HG02759 (cell line): Measurements from ENCODE around the gene CXCR5.
"Not testable (repeated sequence)": the region's sequence is repeated elsewhere in the genome, so short reads cannot be mapped to it uniquely, and the experiment has no call there.

Experiments
- ATAC-seq: cut with Tn5 transposase; IDR thresholded peaks from one replicate; pipeline ENCODE4 v1.9.1; 2021; ENCODE audit warnings: mild to moderate bottlenecking, moderate library complexity; ENCODE audit not compliant: unreplicated experiment

The CXCR5 gene, protein sequence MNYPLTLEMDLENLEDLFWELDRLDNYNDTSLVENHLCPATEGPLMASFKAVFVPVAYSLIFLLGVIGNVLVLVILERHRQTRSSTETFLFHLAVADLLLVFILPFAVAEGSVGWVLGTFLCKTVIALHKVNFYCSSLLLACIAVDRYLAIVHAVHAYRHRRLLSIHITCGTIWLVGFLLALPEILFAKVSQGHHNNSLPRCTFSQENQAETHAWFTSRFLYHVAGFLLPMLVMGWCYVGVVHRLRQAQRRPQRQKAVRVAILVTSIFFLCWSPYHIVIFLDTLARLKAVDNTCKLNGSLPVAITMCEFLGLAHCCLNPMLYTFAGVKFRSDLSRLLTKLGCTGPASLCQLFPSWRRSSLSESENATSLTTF

GRCh38 chr11:118883368-118884071 lies at the start of gene CXCR5:
Gene CXCR5 (plus strand): TSS chr11:118883892. CDS start chr11:118883942, 50 bp downstream.
- ATAC-seq, result peak; percentile 76

DNA sequence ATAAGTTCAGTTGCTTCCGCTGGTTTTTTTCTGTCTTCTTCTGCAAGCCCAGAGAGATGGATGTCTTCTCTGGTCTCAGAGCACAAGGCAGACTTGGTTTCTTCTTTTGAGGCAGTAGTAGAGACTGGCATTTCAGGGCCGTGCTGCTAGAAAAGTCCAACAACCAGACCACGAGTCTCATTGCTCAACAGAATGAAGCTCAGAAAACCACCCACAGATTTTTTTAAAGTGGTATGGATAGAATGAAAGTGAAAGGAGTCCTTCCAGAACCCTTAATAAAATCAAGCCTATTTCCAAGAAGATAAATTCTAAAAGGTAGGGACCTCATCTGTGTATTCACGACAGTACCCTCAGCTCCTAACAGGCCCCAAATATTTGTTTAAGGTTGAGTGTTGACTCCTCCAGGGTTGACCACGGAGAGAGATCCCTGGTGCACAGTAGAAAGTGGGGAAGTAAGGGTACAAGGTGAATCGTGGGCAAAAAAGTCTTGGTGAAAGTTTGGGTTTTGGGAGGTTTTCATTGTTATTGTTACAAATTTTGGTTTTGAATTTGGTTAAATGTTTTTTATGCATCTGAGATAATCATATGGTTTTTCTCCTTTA lies 49.2 kb upstream of the CXCR5 start:
- no peak for ATAC-seq

GRCh38 chr11:118837868-118838267 lies 45.8 kb upstream of the CXCR5 start:
- ATAC-seq, result no peak

DNA sequence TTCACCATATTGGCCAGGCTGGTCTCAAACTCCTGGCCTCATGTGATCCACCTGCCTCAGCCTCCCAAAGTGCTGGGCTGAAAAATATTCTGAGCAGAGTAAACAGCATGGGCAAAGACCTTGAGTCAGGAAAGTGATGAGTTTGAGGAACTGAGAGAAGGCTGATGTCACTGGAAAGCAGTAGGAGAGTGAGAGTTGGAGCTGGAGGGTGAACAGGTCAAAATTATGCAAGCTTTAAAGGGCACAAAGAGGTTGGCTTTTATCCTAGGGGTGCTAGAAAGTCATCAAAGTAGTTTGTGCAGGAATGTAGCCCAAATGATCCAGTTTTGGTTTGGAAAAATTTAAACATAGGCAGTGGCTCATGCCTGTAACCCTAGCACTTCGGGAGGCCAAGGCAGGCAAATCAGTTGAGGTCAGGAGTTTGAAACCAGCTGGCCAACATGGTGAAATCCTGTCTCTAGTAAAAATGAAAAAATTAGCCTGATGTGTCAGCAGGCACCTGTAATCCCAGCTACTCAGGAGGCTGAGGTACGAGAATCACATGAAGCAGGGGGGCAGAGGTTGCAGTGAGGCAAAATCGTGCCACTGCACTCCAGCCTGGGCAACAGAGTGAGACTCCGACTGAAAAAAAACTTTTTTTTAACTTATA lies 44.7 kb upstream of the CXCR5 start:
- peak; percentile 81 for ATAC-seq

DNA sequence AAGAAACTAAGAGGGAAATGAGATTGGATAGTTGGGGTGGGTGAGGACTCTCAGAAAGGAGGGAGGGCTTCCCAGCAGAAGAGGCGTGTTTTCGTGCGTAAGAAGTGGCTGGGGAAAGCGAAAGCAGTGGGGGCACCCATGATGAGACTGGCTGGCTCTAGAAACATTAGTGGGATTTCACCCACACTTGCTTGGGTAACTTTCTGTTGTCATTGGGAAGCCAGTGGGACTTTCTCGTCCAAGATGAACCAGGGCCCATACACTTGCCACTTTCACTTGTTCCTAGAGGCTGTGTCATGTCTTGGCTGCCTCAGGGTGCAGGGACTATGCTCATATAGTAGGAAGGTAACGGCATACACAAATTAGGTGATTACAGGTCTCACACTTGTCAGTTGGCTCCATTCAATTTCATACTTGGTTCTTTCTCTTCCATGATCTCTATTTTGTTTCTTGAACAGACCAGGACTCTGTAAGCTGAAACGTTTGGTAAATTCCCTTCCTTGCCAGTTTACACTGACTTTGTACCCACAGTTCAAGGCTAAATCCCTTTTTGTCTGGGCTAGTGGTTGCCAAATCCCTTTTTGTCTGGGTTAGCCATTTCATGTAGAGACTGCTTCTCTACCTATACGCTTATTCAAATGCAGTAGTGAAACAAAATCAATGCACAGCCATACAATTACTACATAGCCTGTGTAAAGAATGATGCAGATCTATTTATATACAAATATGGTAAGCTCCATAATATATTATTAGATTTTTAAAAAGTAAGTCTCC lies 42.0 kb upstream of the CXCR5 start:
- ATAC-seq, result peak; percentile 40

- ATAC-seq, result no peak
Measured at GRCh38 chr11:118842369-118842768, 41.3 kb upstream of the CXCR5 start.

DNA sequence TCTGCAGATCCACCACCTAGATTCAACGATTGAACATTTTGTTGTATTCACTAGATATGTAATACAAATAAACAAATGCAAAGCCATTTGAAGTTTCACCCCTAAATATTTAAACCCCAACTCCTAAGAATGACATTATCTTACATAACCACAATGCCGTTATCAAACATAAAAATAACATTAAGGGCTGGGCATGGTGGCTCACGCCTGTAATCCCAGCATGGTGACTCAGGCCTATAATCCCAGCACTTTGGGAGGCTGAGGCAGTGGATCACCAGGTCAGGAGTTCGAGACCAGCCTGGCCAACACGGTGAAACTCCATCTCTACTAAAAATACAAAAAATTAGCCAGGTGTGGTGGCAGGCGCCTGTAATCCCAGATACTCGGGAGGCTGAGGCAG lies 40.8 kb upstream of the CXCR5 start:
- ATAC-seq, result not testable (repeated sequence)

GRCh38 chr11:118843565-118843964 lies 40.1 kb upstream of the CXCR5 start:
- ATAC-seq, result no peak

DNA sequence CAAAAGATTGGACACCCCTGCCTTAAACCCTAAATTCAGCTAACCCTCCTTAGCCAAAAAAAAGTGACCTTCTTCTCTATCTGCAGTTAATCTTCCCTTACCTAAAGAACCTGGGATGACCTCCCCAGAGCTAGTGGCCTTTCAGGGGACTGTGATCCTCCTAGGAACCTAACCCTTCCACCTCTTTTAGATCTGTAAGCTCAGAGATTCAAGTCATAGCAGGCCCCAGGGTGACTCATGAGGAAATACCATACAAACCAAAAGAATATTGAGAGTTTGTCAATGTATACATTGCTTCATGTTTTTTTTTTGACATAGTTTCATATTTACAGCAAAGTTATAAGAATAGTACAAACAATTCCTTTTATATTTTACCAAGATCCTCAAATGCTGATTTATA lies 38.3 kb upstream of the CXCR5 start:
- no peak for ATAC-seq

- no peak for ATAC-seq
Measured at GRCh38 chr11:118846181-118846935, 37.3 kb upstream of the CXCR5 start.

DNA sequence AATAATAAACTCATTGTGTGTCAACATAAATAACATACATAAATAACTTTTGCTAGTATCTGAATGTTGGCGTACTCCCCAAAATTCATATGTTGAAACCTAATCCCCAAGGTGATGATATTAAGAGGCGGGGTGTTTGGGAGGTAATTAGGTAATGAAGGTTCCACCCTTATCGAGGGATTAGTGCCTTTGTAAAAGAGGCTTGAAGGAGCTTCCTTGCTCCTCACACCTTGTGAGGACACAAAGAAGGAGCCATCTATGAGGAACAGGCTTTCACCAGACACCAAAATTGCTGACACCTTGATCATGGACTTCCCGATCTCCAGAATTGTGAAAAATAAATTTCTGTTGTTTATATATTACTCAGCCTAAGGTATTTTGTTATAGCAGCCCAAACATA lies 33.9 kb upstream of the CXCR5 start:
- no peak for ATAC-seq

GRCh38 chr11:118851970-118852369 lies 31.7 kb upstream of the CXCR5 start:
- ATAC-seq, result peak; percentile 82

DNA sequence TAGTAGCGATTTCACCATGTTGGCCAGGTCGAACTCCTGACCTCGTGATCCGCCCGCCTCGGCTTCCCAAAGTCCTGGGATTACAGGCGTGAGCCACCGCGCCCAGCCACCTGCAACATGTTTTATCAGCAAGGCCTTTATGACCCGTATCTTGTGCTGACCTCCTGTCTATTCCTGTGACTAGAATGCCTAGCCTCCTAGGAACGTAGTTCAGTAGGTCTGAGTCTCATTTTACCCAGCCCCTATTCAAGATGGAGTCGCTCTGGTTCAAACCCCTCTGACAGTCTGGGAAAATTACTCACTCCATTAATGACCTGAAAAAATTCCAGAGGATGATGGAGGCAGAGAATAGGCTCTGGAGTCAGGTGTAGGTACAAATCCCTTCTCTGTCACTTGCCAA lies 30.0 kb upstream of the CXCR5 start:
- ATAC-seq, result no peak

DNA sequence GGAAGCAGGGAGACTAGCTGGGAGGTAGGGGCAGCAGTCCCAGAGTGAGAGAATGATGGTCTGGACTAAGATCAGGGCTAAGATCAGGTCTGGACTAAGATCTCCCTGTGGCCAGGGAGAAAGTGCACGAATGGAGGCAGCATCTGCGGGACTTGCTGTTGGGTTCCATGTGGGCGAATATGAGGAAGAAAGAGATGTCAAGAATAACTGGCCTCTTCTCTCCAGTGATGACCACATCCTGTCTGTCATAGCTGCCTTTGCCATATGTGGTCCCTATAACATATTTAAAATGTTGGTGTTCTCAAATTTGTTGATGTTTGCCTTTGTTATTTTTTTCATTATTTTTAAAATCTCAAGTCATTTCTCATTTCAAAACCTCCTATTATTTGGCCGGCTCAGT lies 27.4 kb upstream of the CXCR5 start:
- no peak for ATAC-seq

DNA sequence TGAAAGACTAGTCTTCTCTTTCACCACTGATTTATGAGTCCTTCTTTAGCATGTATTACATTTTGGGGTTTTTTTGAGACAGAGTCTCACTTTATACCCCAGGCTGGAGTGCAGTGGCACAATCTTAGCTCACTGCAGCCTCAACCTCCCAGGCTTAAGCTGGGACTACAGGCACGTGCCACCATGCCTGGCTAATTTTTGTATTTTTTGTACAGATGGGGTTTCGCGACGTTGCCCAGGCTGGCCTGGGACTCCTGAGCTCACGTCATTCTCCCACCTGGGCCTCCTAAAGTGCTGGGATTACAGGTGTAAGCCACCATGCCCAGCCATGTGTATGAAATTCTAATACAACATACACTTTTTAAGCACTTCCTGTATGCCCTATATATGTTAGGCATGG lies 26.3 kb upstream of the CXCR5 start:
- ATAC-seq, result no peak

- no peak for ATAC-seq
Measured at GRCh38 chr11:118859973-118860372, 23.7 kb upstream of the CXCR5 start.

GRCh38 chr11:118868659-118869058 lies 15.0 kb upstream of the CXCR5 start:
- no peak for ATAC-seq

DNA sequence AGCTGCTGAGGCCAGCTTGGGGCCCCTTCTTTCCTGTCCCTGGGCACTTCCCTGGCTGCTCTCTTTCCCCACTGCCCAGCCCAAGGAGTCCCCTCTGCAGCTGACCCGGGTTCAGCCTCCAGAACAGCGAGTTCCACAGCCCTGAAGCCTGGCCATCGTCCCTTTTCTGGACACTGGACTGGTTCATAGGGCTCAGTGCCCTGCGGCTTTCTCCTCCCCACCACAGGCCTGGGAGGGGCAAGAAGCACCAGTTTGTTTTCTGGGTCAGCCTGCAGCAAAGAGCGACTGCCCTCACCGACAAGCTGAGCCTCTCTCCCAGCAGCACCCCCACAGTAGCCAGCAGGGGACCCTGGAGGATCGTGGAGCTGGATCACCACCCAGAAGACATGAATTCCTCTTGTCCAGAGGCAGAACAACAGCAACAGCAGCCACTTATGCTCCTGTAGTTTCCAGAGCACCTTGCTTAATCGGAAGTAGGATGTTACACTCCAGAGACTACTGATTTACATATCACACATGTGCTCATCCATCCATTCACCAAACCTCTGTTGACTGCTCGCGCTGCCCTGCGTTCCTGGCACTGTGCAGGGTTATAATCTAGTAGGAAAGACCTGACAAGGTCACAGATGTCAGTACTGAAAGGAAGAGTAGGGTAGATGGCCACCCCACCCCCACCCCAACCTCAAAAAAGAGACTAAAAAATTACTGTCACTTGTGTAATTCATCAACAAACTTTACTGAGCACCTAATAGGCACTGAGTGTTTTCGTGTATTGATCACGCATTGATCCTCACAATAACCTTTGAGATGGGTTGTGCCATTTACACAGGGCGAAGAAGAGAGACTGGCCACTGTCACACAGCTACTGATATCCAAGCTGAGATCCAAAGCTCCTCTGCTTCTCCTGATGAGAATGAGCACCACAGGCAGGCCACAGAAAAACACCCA lies 13.0 kb upstream of the CXCR5 start:
- ATAC-seq, result peak; percentile 72

DNA sequence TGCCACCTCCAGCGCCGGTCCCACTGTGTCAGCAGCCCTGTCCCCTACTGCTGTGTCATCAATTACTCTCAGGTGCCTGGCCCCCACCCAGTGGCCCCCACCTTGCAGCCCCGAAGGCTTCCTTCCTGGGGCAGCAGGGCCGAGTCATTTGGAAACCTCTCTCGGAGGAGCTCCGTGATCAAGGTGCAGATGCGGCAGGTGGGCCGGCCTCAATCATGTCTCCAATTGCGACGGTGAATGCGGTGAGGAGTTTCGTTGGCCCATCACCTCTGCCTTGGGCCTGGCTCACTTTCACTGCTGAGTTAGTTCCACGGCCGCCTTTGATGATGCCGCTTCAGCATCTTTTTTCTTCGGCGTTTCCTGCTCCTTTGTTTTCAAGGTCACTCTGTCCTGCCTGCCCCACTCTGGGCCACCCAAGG lies 11.3 kb upstream of the CXCR5 start:
- no peak for ATAC-seq
